VCaP (cell line): ENCODE measurements around the gene SPG7.

ENCODE experiments used
- H3K27ac ChIP-seq: fragments of 450-650 bp; 2 replicates; pipeline ENCODE4 v1.5.1; 2017
- CTCF ChIP-seq: fragments of 450-650 bp; conservative IDR thresholded peaks from 2 replicates; pipeline ENCODE4 v1.5.1; 2017; ENCODE audit warnings: mild to moderate bottlenecking, moderate library complexity

SPG7 gene

GRCh38 chr16:89581861-89582563 lies 73.8 kb downstream of the SPG7 start:
- peak overlapping the region; percentile 80 for H3K27ac ChIP-seq
- TF ChIP-seq CTCF: no peak

GRCh38 chr16:89582614-89583196 lies 74.5 kb downstream of the SPG7 start:
- H3K27ac ChIP-seq: peak overlapping the region; percentile 80
- TF ChIP-seq CTCF: no peak

GRCh38 chr16:89583197-89583894 lies 75.1 kb downstream of the SPG7 start:
- no peak for TF ChIP-seq CTCF
- peak overlapping the region; percentile 80 for H3K27ac ChIP-seq

- peak overlapping the region; percentile 80; the same call in 1 of the 2 replicates for H3K27ac ChIP-seq
- TF ChIP-seq CTCF: no peak
These were observed 75.9 kb downstream of the SPG7 start for GRCh38 chr16:89583895-89584644.

DNA sequence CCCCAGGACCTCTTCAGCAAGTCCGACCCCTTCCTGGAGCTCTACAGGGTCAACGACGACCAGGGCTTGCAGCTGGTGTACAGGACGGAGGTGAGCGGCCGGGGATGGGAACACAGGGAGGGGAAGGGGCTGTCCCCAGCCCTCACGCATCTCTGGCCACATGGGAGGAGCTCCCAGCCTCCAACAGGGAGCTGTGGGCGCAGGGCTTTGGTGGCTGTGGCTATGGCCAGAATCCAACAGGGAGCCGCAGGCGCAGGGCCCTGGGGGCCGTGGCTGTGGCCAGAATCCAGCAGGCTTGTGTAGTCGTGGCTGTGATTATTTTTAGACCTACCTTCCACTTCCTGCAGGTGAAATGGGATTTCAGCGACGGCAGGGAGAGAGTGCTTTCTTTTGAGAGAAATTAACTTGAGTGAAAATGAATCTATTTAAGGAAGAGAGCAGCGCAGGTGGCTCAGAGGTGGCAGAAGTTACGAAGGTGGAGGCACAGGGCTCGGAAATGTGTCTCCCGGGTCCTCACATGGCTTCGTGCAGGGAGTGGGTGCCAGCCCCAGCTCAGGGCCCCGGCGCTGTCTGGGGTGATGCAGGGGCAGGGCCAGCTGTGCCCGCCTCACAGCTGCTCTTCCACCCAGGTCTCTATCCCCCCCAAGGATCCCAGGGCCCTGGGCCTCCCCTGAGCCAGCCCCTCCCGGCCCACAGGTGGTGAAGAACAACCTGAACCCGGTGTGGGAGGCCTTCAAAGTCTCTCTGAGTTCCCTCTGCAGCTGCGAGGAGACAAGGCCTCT lies 76.8 kb downstream of the SPG7 start:
- no peak for TF ChIP-seq CTCF
- no peak overlapping the region for H3K27ac ChIP-seq

GRCh38 chr16:89586218-89586617 lies 78.0 kb downstream of the SPG7 start:
- TF ChIP-seq CTCF: no peak
- H3K27ac ChIP-seq: no peak overlapping the region
